SK-N-SH (cell line): ENCODE results near the gene TAS2R19. TPM values are rescaled to one million over a fixed set of nuclear protein-coding genes. Genes with fewer than 3 reads are reported as not detected.

ENCODE experiments used
- CTCF ChIA-PET: fragments of 300-600, 350-600 bp; formaldehyde crosslinking; extraction: SDS; loops from one replicate; lab custom pipeline; 2021; lab: Yijun Ruan, JAX
- POLR2A ChIA-PET: fragments of 350-600 bp; sonication (Branson Sonifier 250); formaldehyde crosslinking; extraction: SDS; loops from one replicate; lab custom pipeline; 2020; ENCODE audit warnings: antibody characterized with exemption, inconsistent platforms; lab: Yijun Ruan, JAX
- DNase-seq: peaks from one replicate; pipeline ENCODE4 v3.0.0; 2012
- H2AFZ ChIP-seq: fragments of 200-600 bp; sonication (generic); 2 replicates; pipeline ENCODE4 v1.8.1; 2016; ENCODE audit warnings: antibody characterized with exemption, mild to moderate bottlenecking, low read depth
- H3F3A ChIP-seq: fragments of 200-600 bp; sonication (generic); replicated peaks from 2 replicates; pipeline ENCODE3; 2016; ENCODE audit warnings: antibody characterized with exemption, mild to moderate bottlenecking; ENCODE audit not compliant: insufficient read depth
- H3K27ac ChIP-seq, 2 experiments: fragments of 200-500 bp in 1 of 2; fragments of 200-600 bp in 1 of 2; sonication (Bioruptor generic) in 1 of 2; sonication (generic), shearing (Covaris generic) in 1 of 2; 2 replicates each; pipeline versions ENCODE4 v1.5.1 to v1.6.1; 2014 to 2016; ENCODE audit warnings: low read depth in 2 of 2, inconsistent platforms in 1 of 2, low read length in 1 of 2, mild to moderate bottlenecking in 1 of 2, mixed read lengths in 1 of 2
- H3K27me3 ChIP-seq: fragments of 200-600 bp; sonication (generic), shearing (Covaris generic); 2 replicates; pipeline ENCODE4 v1.6.1; 2016; ENCODE audit warnings: mixed run types; ENCODE audit not compliant: insufficient read depth
- H3K36me3 ChIP-seq, 2 experiments: fragments of 200-500 bp in 1 of 2; fragments of 200-600 bp in 1 of 2; sonication (Bioruptor generic) in 1 of 2; sonication (generic) in 1 of 2; replicated peaks in 1 of 2; 2 replicates each; pipeline versions ENCODE3 to v1.5.1; 2014 to 2016; ENCODE audit warnings: low read length in 1 of 2, mild to moderate bottlenecking in 1 of 2; ENCODE audit not compliant: insufficient read depth in 2 of 2, control insufficient read depth in 1 of 2
- H3K4me1 ChIP-seq, 2 experiments: fragments of 200-500 bp in 1 of 2; fragments of 200-600 bp in 1 of 2; sonication (Bioruptor generic) in 1 of 2; sonication (generic), shearing (Covaris generic) in 1 of 2; 2 replicates each; pipeline versions ENCODE4 v1.5.1 to v1.6.1; 2014 to 2016; ENCODE audit warnings: low read depth in 1 of 2, low read length in 1 of 2, mixed run types in 1 of 2; ENCODE audit not compliant: insufficient read depth in 2 of 2, control insufficient read depth in 1 of 2
- H3K4me2 ChIP-seq: fragments of 200-600 bp; sonication (generic), shearing (Covaris generic); 2 replicates; pipeline ENCODE4 v1.6.1; 2017; ENCODE audit warnings: mixed run types
- H3K4me3 ChIP-seq, 2 experiments: fragments of 200-500 bp in 1 of 2; fragments of 200-600 bp in 1 of 2; sonication (Bioruptor generic) in 1 of 2; sonication (generic), shearing (Covaris generic) in 1 of 2; 2 replicates each; pipeline versions ENCODE4 v1.5.1 to v1.8.1; 2014 to 2016; ENCODE audit warnings: low read depth in 2 of 2, inconsistent platforms in 1 of 2, low read length in 1 of 2, mild to moderate bottlenecking in 1 of 2, mixed read lengths in 1 of 2, moderate library complexity in 1 of 2
- H3K79me2 ChIP-seq: fragments of 200-600 bp; sonication (generic); 2 replicates; pipeline ENCODE4 v1.8.1; 2017; ENCODE audit warnings: mild to moderate bottlenecking; ENCODE audit not compliant: insufficient read depth
- H3K9ac ChIP-seq: fragments of 200-600 bp; sonication (generic); 2 replicates; pipeline ENCODE4 v1.6.1; 2017; ENCODE audit warnings: mixed run types
- H3K9me2 ChIP-seq: fragments of 200-600 bp; sonication (generic); 2 replicates; pipeline ENCODE4 v1.6.1; 2017; ENCODE audit warnings: mixed run types
- H3K9me3 ChIP-seq: fragments of 200-600 bp; sonication (generic); 2 replicates; pipeline ENCODE4 v1.6.1; 2017; ENCODE audit warnings: mixed run types, mild to moderate bottlenecking, moderate library complexity
- H4K20me1 ChIP-seq: fragments of 200-600 bp; sonication (generic); 2 replicates; pipeline ENCODE4 v1.6.1; 2017; ENCODE audit warnings: mild to moderate bottlenecking, mixed run types; ENCODE audit not compliant: insufficient read depth
- EP300 ChIP-seq, 2 experiments: IDR thresholded peaks; 2 replicates each; pipeline versions ENCODE4 v1.4.0 to v1.6.1; 2012; ENCODE audit warnings: borderline replicate concordance in 1 of 2, low read depth in 1 of 2, low read length in 1 of 2
- EZH2phosphoT487 ChIP-seq: fragments of 200-600 bp; sonication (generic); IDR thresholded peaks from 2 replicates; pipeline ENCODE4 v1.6.1; 2017; ENCODE audit warnings: low read depth, mixed run types, mild to moderate bottlenecking, antibody characterized with exemption, moderate library complexity, borderline replicate concordance
- FOSL2 ChIP-seq: IDR thresholded peaks from 2 replicates; pipeline ENCODE4 v1.4.0; 2012; ENCODE audit warnings: low read depth, mild to moderate bottlenecking, moderate library complexity, borderline replicate concordance
- FOXJ3 ChIP-seq: sonication (generic); formaldehyde crosslinking; IDR thresholded peaks from 2 replicates; pipeline ENCODE4 v1.5.1; 2020; ENCODE audit warnings: mild to moderate bottlenecking, missing genetic modification reagents
- GABPA ChIP-seq: IDR thresholded peaks from 2 replicates; pipeline ENCODE4 v1.4.0; 2012; ENCODE audit warnings: low read depth, mild to moderate bottlenecking
- JUND ChIP-seq: IDR thresholded peaks from 2 replicates; pipeline ENCODE4 v1.4.0; 2012
- MXI1 ChIP-seq: IDR thresholded peaks from 2 replicates; pipeline ENCODE4 v1.6.1; 2012; ENCODE audit warnings: mild to moderate bottlenecking, low read depth, low read length, improper control_type of control experiment
- NFIC ChIP-seq: IDR thresholded peaks from 2 replicates; pipeline ENCODE4 v1.4.0; 2012; ENCODE audit warnings: borderline replicate concordance
- POLR2AphosphoS5 ChIP-seq: IDR thresholded peaks from 2 replicates; pipeline ENCODE4 v1.6.1; 2012; ENCODE audit warnings: low read depth, low read length
- RCOR1 ChIP-seq: fragments of 150-350 bp; IDR thresholded peaks from 2 replicates; pipeline ENCODE4 v1.6.1; 2017; ENCODE audit warnings: antibody characterized with exemption, low read length
- RXRA ChIP-seq: IDR thresholded peaks from 2 replicates; pipeline ENCODE4 v1.4.0; 2012; ENCODE audit warnings: low read depth, mild to moderate bottlenecking, borderline replicate concordance
- TCF12 ChIP-seq: IDR thresholded peaks from 2 replicates; pipeline ENCODE4 v1.4.0; 2012
- YY1 ChIP-seq: IDR thresholded peaks from 2 replicates; pipeline ENCODE4 v1.4.0; 2012; ENCODE audit warnings: low read depth, mild to moderate bottlenecking
- polyA plus RNA-seq, 3 experiments: library from polyadenylated mRNA; depleted of rRNA; stranded (reverse); fragments of >200 nt; gene quantifications; 2 replicates each; pipeline ENCODE4 v1.2.3, GENCODE V29; 2012
- TF ChIP-seq, protein P1 (sequence below): IDR thresholded peaks from 2 replicates; pipeline ENCODE4 v1.4.0; 2012; ENCODE audit warnings: low read depth, borderline replicate concordance
- TF ChIP-seq, protein P2 (sequence below): fragments of 150-350 bp; IDR thresholded peaks from 2 replicates; pipeline ENCODE4 v1.6.1; 2017; ENCODE audit warnings: antibody characterized with exemption, low read length, low read depth, borderline replicate concordance
- TF ChIP-seq, protein P3 (sequence below): IDR thresholded peaks from 2 replicates; pipeline ENCODE4 v1.6.1; 2012; ENCODE audit warnings: mild to moderate bottlenecking, low read depth, low read length, moderate library complexity

TAS2R19 gene
- polyA plus RNA-seq, 1 of the 3 experiments (the other 2 are of a cell fraction) = 0.15 TPM

DNA sequence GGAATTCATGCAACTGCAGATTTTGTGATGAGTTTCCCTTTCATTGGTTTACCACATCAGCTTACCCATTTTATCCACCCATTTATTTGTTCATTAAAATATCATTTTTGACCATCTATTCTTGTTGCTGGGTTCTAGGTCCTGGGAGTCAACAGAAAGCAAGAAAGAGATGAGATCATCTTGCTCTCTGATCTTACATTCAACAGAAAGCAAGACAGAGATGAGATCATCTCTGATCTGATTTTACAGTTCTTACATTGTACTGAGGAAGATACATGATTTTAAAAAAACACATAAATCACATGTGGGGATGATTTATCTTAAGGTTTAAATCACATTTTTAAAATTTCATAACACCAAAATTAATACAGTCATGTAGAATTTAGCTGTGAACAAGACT lies 37.4 kb upstream of the TAS2R19 start:
- Histone ChIP-seq H3K9me2 (no peaks in the 10 kb centered on the region), H3K4me1 (peaks cover 0 to 6% of the 10 kb centered on the region in 2 experiments; a peak in 2 of 4 replicates), H3F3A (no peaks in the 10 kb centered on the region), H3K4me2 (no peak overlapping the region), H2AFZ (no peak overlapping the region), H4K20me1 (peaks cover 11% of the 10 kb centered on the region; the same call in 1 of the 2 replicates), H3K9ac (no peak overlapping the region), H3K79me2 (peaks cover 49% of the 10 kb centered on the region; the same call in 1 of the 2 replicates), H3K4me3 (no peak overlapping the region), H3K9me3 (no peaks in the 10 kb centered on the region), H3K27ac (no peak overlapping the region), H3K36me3 (peaks cover 2 to 4% of the 10 kb centered on the region in 2 experiments), H3K27me3 (no peaks in the 10 kb centered on the region)
- TF ChIP-seq RCOR1 = no peak
- TF ChIP-seq FOSL2 = no peak
- no peak for TF ChIP-seq RXRA
- no peak for TF ChIP-seq EP300 (IDR thresholded peaks at IDR 0.05; ENCODE audit: borderline replicate concordance in 1 of 2, low read depth in 1 of 2, low read length in 1 of 2)
- TF ChIP-seq YY1 = no peak
- TF ChIP-seq, protein P1, sequence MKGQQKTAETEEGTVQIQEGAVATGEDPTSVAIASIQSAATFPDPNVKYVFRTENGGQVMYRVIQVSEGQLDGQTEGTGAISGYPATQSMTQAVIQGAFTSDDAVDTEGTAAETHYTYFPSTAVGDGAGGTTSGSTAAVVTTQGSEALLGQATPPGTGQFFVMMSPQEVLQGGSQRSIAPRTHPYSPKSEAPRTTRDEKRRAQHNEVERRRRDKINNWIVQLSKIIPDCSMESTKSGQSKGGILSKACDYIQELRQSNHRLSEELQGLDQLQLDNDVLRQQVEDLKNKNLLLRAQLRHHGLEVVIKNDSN = no peak
- TF ChIP-seq MXI1 = no peak
- no peak for TF ChIP-seq POLR2AphosphoS5
- TF ChIP-seq NFIC = no peak
- TF ChIP-seq, protein P2, sequence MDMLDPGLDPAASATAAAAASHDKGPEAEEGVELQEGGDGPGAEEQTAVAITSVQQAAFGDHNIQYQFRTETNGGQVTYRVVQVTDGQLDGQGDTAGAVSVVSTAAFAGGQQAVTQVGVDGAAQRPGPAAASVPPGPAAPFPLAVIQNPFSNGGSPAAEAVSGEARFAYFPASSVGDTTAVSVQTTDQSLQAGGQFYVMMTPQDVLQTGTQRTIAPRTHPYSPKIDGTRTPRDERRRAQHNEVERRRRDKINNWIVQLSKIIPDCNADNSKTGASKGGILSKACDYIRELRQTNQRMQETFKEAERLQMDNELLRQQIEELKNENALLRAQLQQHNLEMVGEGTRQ = no peak
- no peak for TF ChIP-seq TCF12
- TF ChIP-seq FOXJ3 = no peak
- no peak for TF ChIP-seq EZH2phosphoT487
- no peak for TF ChIP-seq JUND
- TF ChIP-seq, protein P3, sequence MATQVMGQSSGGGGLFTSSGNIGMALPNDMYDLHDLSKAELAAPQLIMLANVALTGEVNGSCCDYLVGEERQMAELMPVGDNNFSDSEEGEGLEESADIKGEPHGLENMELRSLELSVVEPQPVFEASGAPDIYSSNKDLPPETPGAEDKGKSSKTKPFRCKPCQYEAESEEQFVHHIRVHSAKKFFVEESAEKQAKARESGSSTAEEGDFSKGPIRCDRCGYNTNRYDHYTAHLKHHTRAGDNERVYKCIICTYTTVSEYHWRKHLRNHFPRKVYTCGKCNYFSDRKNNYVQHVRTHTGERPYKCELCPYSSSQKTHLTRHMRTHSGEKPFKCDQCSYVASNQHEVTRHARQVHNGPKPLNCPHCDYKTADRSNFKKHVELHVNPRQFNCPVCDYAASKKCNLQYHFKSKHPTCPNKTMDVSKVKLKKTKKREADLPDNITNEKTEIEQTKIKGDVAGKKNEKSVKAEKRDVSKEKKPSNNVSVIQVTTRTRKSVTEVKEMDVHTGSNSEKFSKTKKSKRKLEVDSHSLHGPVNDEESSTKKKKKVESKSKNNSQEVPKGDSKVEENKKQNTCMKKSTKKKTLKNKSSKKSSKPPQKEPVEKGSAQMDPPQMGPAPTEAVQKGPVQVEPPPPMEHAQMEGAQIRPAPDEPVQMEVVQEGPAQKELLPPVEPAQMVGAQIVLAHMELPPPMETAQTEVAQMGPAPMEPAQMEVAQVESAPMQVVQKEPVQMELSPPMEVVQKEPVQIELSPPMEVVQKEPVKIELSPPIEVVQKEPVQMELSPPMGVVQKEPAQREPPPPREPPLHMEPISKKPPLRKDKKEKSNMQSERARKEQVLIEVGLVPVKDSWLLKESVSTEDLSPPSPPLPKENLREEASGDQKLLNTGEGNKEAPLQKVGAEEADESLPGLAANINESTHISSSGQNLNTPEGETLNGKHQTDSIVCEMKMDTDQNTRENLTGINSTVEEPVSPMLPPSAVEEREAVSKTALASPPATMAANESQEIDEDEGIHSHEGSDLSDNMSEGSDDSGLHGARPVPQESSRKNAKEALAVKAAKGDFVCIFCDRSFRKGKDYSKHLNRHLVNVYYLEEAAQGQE = no peak
- TF ChIP-seq GABPA = no peak
- CTCF ChIA-PET = no interaction called here
- POLR2A ChIA-PET = no interaction called here
- no peak for DNase-seq
